GM18507 (cell line): Measurements from ENCODE around the gene HHIPL2.
"Not testable (repeated sequence)": the region's sequence is repeated elsewhere in the genome, so short reads cannot be mapped to it uniquely, and the experiment has no call there.

ENCODE experiments used
- DNase-seq: peaks from one replicate; pipeline ENCODE4 v3.0.0; 2011; ENCODE audit warnings: low read depth; ENCODE audit not compliant: insufficient read length; ENCODE audit errors: extremely low spot score
- FAIRE-seq: peaks from 2 replicates; lab custom pipeline; 2011; peaks lifted over from hg19 to GRCh38; lab: Jason Lieb, UNC

The HHIPL2 gene

GRCh38 chr1:222546091-222546490, 1.8 kb downstream of the HHIPL2 start:
- FAIRE-seq = no peak
- no peak for DNase-seq

DNA sequence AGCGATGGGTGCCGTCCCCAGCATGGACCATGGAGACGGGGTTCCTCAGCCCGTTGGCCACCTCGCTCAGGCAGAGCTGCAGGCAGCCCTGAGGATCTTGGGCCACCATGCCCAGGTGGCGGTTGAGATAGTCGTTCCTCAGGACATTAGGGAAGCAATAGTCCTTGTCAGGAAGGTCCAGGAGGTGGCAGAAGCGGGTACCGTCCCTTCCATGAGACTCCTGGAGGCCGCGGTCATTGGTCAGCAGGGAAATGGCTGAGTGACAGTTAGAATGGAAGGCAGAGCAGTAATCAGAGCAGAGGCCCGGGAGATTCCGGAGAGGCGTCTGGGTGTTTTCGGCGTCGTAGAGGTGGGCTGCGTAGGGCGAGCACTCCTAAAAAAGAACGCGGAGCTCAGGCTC, 4.1 kb downstream of the HHIPL2 start:
- FAIRE-seq = no peak
- no peak for DNase-seq

DNA sequence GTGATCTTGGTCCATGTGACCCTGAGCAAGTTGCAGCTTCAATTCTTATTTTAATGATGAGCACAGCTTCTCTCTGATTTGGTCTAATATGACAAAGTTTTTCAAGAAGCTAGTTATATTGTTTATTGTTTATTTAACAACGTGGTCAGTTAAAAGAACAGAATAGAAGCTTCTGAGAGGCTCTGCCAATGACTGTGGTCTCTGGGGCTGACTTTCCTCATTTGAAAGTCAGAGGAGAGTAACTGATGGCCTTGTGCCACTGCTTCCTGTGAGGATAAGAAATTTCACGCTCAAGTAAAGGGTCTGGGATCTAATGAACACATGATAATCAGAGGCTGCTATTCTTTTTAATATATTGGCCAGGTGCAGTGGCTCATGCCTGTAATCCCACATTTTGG, 7.3 kb downstream of the HHIPL2 start:
- DNase-seq = no peak
- FAIRE-seq = no peak

- FAIRE-seq (no peak), DNase-seq (no peak)
Observed at GRCh38 chr1:222539951-222540597, 7.8 kb downstream of the HHIPL2 start.

- DNase-seq (no peak), FAIRE-seq (no peak)
Observed at GRCh38 chr1:222535455-222535854, 12.4 kb downstream of the HHIPL2 start.

- DNase-seq (no peak), FAIRE-seq (no peak)
Observed at GRCh38 chr1:222530852-222531251, 17.1 kb downstream of the HHIPL2 start.

DNA sequence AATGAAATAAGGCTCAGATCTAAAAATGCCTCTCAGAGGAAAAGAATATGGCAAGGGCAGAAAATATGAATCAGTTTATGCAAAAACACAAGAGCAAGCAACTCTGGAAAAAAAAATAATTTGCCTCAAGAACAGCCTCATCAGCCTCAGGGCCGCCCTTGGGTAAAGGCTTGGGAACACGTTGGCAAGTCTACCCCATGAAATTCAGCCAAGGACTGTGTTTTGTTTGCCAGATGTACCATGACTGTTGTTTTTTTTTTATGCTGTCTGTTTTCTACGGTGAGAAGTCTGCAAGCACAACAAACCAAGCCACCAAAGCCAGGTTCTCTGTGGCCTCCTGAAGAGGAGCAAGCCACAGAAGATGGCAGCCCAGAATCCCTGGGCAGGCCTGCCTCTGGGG, 18.0 kb downstream of the HHIPL2 start:
- DNase-seq (no peak), FAIRE-seq (no peak)

GRCh38 chr1:222529181-222529580, 18.7 kb downstream of the HHIPL2 start:
- FAIRE-seq (no peak), DNase-seq (no peak)

GRCh38 chr1:222525951-222526350, 22.0 kb downstream of the HHIPL2 start:
- DNase-seq (no peak), FAIRE-seq (no peak)

GRCh38 chr1:222523852-222524251, 24.1 kb downstream of the HHIPL2 start:
- FAIRE-seq (no peak), DNase-seq (no peak)

GRCh38 chr1:222522105-222522915, 25.6 kb downstream of the HHIPL2 start:
- DNase-seq = no peak
- no peak for FAIRE-seq

- FAIRE-seq = no peak
- DNase-seq = no peak
Observed at GRCh38 chr1:222521299-222522104, 26.4 kb downstream of the HHIPL2 start.

DNA sequence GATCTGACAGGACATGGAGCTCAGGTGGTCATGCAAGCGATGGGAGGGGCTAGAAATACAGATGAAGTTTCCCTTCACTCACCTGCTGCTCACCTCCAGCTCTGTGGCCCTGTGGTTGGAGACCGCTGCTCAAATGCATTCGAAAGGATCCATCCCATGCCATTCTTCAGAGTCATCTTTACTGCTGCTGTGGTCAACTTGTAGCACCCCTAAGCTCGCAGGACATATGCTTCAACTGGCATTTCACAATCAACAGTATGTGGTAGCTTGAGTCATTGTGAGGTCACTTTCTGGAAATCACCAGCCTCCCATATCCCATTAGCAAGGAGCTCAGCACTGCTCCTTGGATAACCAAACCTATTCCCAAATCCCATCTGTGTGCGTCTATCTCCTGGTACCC, 58.4 kb downstream of the HHIPL2 start:
- DNase-seq, FAIRE-seq: not testable (repeated sequence)

- not testable (repeated sequence) for FAIRE-seq, DNase-seq
Observed at GRCh38 chr1:222487774-222488173, 60.1 kb downstream of the HHIPL2 start.

- FAIRE-seq, DNase-seq: not testable (repeated sequence)
Observed at GRCh38 chr1:222484005-222484404, 63.9 kb downstream of the HHIPL2 start.

- not testable (repeated sequence) for DNase-seq, FAIRE-seq
Observed at GRCh38 chr1:222479567-222479966, 68.3 kb downstream of the HHIPL2 start.

- FAIRE-seq, DNase-seq: not testable (repeated sequence)
Observed at GRCh38 chr1:222476436-222476835, 71.5 kb downstream of the HHIPL2 start.

DNA sequence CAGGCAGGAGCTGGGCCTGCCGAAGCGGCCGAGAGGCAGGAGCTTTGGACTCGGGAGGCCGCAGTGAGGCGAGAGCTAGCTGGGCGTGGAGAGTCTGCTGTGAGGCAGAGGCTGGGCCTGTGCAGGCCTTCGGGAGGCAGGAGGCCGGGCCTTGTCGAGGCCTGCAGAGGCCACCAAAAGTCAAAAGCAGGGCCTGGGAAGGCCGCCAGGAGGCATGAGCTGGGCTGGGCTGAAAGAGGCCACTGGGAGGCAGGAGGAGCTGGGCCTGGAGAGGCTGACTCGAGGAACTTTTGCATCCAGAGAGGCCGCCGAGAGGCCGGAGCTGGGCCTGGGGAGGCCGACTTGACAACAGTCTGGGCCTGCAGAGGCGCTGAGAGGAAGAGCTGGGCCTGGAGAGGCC, 74.2 kb downstream of the HHIPL2 start:
- FAIRE-seq, DNase-seq: not testable (repeated sequence)

DNA sequence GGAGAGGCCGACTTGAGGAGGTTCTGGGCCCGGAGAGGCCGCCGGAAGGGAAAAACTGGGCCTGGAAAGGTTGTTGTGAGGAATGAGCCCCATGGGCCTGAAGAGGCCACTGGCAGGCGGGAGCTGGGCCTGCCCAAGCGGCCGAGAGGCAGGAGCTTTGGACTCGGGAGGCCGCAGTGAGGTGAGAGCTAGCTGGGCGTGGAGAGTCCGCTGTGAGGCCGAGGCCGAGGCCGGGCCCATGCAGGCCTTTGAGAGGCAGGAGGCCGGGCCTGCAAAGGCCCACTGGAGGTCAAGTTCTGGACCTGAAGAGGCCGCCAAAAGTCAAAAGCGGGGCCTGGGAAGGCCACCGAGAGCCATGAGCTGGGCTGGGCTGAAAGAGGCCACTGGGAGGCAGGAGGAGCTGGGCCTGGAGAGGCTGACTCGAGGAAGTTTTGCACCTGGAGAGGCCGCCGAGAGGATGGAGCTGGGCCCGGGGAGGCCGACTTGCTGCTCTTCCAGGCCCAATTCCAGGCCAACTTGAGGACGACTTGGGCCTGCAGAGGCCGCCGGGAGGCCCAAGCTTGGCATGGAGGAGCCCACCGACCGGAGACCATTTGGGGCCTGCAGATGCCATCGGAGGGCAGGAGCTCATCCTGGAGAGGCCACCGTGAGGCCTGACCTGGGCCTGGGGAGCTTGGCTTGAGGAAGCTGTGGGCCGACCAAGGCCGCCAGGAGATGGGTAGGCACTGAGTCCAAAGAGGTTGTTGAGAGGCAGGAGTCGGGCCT, 74.9 kb downstream of the HHIPL2 start:
- not testable (repeated sequence) for DNase-seq, FAIRE-seq
